ENCODE results near the gene OR6S1. TPM values are rescaled to one million over a fixed set of nuclear protein-coding genes. Genes with fewer than 3 reads are reported as not detected.

Gene OR6S1
- total RNA-seq, 2 experiments from 2014 or later: not detected

DNA sequence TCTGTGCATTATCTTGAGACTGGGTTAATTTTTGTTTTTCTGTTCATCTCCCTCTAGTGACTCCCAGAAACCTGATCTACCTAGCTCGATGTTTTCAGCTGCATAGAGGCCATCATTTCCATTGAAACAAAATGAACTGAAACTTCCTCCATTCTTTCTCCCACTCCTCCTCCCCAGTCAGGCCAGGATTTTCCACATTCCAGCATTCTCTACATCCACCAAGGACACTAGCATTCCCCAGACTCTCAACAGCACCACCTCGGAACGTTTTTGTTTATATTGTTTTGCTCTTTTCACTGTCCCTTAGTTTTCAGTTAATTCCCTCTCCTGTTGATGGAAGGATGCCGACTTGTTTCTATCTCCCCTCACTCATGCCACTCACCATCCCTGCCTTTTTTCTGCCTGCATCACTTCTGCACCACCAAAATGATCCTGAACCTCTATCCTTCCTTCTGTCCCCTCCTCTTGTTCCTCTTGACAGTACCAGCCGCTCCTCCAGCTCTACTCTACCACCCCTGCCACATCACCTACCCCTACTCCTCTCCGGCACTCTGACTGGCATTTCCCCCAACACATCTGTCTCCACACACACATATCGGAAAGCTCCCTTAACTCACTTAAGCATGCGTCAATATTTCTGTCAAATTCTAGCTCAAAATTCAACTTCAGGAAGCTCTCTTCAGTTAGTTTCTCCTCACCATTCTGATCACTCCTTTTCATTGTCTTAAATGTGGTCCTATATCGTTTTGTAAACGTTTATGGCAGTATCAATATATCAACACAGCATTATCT is 13.2 kb downstream of the OR6S1 start:
- Histone ChIP-seq H3K4me1 (ENCODE audit: insufficient read depth, low read length, poor library complexity, severe bottlenecking) (no peaks in the 10 kb centered on the region), H4K20me1 (ENCODE audit: insufficient read depth, low read length) (no peaks in the 10 kb centered on the region), H3K79me2 (ENCODE audit: insufficient read depth, low read depth, low read length) (no peaks in the 10 kb centered on the region), H3K4me2 (ENCODE audit: low read length) (no peak overlapping the region), H3K9me3 (ENCODE audit: low read length) (no peaks in the 10 kb centered on the region), H3K4me3 (ENCODE audit: low read depth, low read length, poor library complexity, severe bottlenecking) (no peak overlapping the region), H3K36me3 (ENCODE audit: insufficient read depth, low read length) (no peaks in the 10 kb centered on the region), H2AFZ (ENCODE audit: low read length) (no peak overlapping the region), H3K9me2 (ENCODE audit: insufficient read depth, low read length) (no peaks in the 10 kb centered on the region), H3K27ac (ENCODE audit: low read depth, low read length, poor library complexity, severe bottlenecking) (no peak overlapping the region)
- ChIA-PET POLR2A (no interaction called here), CTCF (ENCODE audit: unreplicated experiment) (no interaction called here)
- no peak for DNase-seq (ENCODE audit: low spot score)
- intact Hi-C loops (cut with micrococcal nuclease; ENCODE audit: unreplicated experiment): no loop called here
- no peak for TF ChIP-seq EZH2phosphoT487 (IDR thresholded peaks at IDR 0.05; ENCODE audit: borderline replicate concordance, low read depth, low read length)
- TF ChIP-seq, protein P1, sequence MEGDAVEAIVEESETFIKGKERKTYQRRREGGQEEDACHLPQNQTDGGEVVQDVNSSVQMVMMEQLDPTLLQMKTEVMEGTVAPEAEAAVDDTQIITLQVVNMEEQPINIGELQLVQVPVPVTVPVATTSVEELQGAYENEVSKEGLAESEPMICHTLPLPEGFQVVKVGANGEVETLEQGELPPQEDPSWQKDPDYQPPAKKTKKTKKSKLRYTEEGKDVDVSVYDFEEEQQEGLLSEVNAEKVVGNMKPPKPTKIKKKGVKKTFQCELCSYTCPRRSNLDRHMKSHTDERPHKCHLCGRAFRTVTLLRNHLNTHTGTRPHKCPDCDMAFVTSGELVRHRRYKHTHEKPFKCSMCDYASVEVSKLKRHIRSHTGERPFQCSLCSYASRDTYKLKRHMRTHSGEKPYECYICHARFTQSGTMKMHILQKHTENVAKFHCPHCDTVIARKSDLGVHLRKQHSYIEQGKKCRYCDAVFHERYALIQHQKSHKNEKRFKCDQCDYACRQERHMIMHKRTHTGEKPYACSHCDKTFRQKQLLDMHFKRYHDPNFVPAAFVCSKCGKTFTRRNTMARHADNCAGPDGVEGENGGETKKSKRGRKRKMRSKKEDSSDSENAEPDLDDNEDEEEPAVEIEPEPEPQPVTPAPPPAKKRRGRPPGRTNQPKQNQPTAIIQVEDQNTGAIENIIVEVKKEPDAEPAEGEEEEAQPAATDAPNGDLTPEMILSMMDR (conservative IDR thresholded peaks at IDR 0.05; ENCODE audit: low read length): no peak
- BruUV-seq (replicated peaks): no TSS peak

DNA sequence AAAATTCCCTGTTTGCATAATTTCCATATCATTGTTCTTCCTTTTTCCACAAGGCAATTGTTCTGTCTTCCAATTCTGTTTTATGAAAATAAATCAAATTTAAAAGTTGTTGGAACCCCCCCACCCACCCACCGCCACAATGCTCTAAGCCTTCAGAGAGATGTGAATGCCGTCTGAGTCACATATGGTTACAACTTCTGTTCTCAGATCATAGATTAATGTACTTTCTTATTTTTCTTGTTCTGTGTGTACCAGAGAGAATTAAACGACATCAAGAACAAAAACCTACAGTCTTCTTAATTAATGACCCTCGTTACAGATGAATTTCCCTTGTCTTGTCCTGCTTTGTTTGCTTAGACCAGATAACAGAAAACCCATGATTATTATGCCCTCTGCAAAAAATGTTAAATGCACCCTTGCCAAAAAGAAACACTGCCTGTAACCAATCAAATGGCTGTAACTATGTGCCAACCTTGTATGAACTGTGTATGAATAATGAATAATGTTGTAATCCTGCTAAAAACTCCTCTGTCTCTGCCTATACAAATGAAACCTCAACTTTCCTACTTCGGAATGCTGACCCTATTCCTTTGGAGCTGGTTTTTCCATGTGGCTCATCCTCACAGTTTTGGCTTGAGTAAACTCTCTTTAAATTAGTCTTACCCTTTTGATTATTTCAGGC is 14.0 kb downstream of the OR6S1 start:
- Histone ChIP-seq H3K9me3 (ENCODE audit: low read length) (no peaks in the 10 kb centered on the region), H3K4me3 (ENCODE audit: low read depth, low read length, poor library complexity, severe bottlenecking) (no peak overlapping the region), H3K79me2 (ENCODE audit: insufficient read depth, low read depth, low read length) (no peaks in the 10 kb centered on the region), H3K9me2 (ENCODE audit: insufficient read depth, low read length) (no peaks in the 10 kb centered on the region), H3K4me1 (ENCODE audit: insufficient read depth, low read length, poor library complexity, severe bottlenecking) (no peaks in the 10 kb centered on the region), H4K20me1 (ENCODE audit: insufficient read depth, low read length) (no peaks in the 10 kb centered on the region), H3K4me2 (ENCODE audit: low read length) (no peak overlapping the region), H3K27ac (ENCODE audit: low read depth, low read length, poor library complexity, severe bottlenecking) (no peak overlapping the region), H2AFZ (ENCODE audit: low read length) (no peak overlapping the region), H3K36me3 (ENCODE audit: insufficient read depth, low read length) (no peaks in the 10 kb centered on the region)
- intact Hi-C loops (cut with micrococcal nuclease; ENCODE audit: unreplicated experiment): no loop called here
- no peak for TF ChIP-seq EZH2phosphoT487 (IDR thresholded peaks at IDR 0.05; ENCODE audit: borderline replicate concordance, low read depth, low read length)
- TF ChIP-seq, protein P1 (conservative IDR thresholded peaks at IDR 0.05; ENCODE audit: low read length): no peak
- CTCF ChIA-PET (ENCODE audit: unreplicated experiment): no interaction called here
- BruUV-seq (replicated peaks): no TSS peak
- POLR2A ChIA-PET: no interaction called here
- no peak for DNase-seq (ENCODE audit: low spot score)

DNA sequence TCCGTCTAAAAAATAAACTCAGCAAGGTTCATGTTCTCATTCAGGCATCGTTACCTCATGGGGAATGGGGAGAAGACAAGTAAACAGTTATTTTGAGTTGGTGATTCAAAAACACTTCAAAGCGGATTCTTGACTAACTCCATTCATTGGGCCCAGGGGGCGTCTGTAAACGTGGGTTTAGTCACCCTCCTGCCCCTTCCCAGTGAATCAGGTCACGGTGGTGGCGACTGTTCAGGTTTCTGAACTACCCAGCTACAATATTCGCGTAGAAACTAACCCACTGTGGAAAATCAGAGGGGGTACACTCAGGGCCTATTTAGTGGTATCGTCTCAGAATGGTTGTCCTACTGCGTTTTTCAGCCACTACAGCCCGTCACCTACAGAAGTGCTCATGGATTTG is 15.2 kb downstream of the OR6S1 start:
- intact Hi-C loops (cut with micrococcal nuclease; ENCODE audit: unreplicated experiment): no loop called here
- H3K4me2 ChIP-seq (ENCODE audit: low read length): no peak overlapping the region; the same call in 1 of the 2 replicates
- H3K27ac ChIP-seq (ENCODE audit: low read depth, low read length, poor library complexity, severe bottlenecking): no peak overlapping the region
- POLR2A ChIA-PET: no interaction called here
- BruUV-seq (replicated peaks): no TSS peak
- H4K20me1 ChIP-seq (ENCODE audit: insufficient read depth, low read length): no peaks in the 10 kb centered on the region
- TF ChIP-seq EZH2phosphoT487 (IDR thresholded peaks at IDR 0.05; ENCODE audit: borderline replicate concordance, low read depth, low read length): no peak
- TF ChIP-seq, protein P1 (conservative IDR thresholded peaks at IDR 0.05; ENCODE audit: low read length): no peak
- no peaks in the 10 kb centered on the region for H3K9me3 ChIP-seq (ENCODE audit: low read length)
- no peaks in the 10 kb centered on the region for H3K79me2 ChIP-seq (ENCODE audit: insufficient read depth, low read depth, low read length)
- H3K9me2 ChIP-seq (ENCODE audit: insufficient read depth, low read length): no peaks in the 10 kb centered on the region
- no peak overlapping the region for H3K4me3 ChIP-seq (ENCODE audit: low read depth, low read length, poor library complexity, severe bottlenecking)
- no peaks in the 10 kb centered on the region for H3K4me1 ChIP-seq (ENCODE audit: insufficient read depth, low read length, poor library complexity, severe bottlenecking)
- CTCF ChIA-PET (ENCODE audit: unreplicated experiment): no interaction called here
- H3K36me3 ChIP-seq (ENCODE audit: insufficient read depth, low read length): no peaks in the 10 kb centered on the region
- DNase-seq (ENCODE audit: low spot score): no peak
- no peak overlapping the region for H2AFZ ChIP-seq (ENCODE audit: low read length)
